ENCODE results near the gene CDH9.

GRCh38 chr5:27034565-27034964 lies 3.8 kb downstream of the CDH9 start:
- TF ChIP-seq POLR2A (IDR thresholded peaks at IDR 0.05) (no peak), CTCF (IDR thresholded peaks at IDR 0.05) (no peak)
